Smooth muscle cell (in vitro differentiated cells): ENCODE results near the gene SPECC1L. TPM values are rescaled to one million over a fixed set of nuclear protein-coding genes. Genes with fewer than 3 reads are reported as not detected.

ENCODE experiments used
- DNase-seq: peaks from one replicate; lab custom pipeline; 2025; ENCODE audit not compliant: unreplicated experiment; lab: John Stamatoyannopoulos, UW
- H2AFZ ChIP-seq: fragments of 200-600 bp; sonication (generic); 2 replicates; pipeline ENCODE4 v1.6.0; 2016; ENCODE audit warnings: antibody characterized with exemption, low read depth, mild to moderate bottlenecking
- H3F3A ChIP-seq: fragments of 200-600 bp; sonication (generic); 2 replicates; pipeline ENCODE4 v1.6.0; 2017; ENCODE audit warnings: antibody characterized with exemption, low read depth
- H3K27ac ChIP-seq: fragments of 200-600 bp; sonication (generic); 2 replicates; pipeline ENCODE4 v1.5.1; 2016; ENCODE audit warnings: low read depth, mild to moderate bottlenecking
- H3K27me3 ChIP-seq: fragments of 200-600 bp; sonication (generic); 2 replicates; pipeline ENCODE4 v1.6.1; 2016; ENCODE audit warnings: low read depth, mild to moderate bottlenecking
- H3K36me3 ChIP-seq: fragments of 200-600 bp; sonication (generic); 2 replicates; pipeline ENCODE4 v1.5.1; 2016; ENCODE audit warnings: low read depth
- H3K4me1 ChIP-seq: fragments of 200-600 bp; sonication (generic); 2 replicates; pipeline ENCODE4 v1.5.1; 2016; ENCODE audit warnings: low read depth
- H3K4me2 ChIP-seq: fragments of 200-600 bp; sonication (generic); 2 replicates; pipeline ENCODE4 v1.6.0; 2016; ENCODE audit warnings: mild to moderate bottlenecking
- H3K4me3 ChIP-seq: fragments of 200-600 bp; sonication (generic); 2 replicates; pipeline ENCODE4 v1.5.1; 2016; ENCODE audit warnings: mild to moderate bottlenecking
- H3K79me2 ChIP-seq: fragments of 200-600 bp; sonication (generic); 2 replicates; pipeline ENCODE4 v1.6.0; 2016; ENCODE audit warnings: low read depth, mild to moderate bottlenecking
- H3K9ac ChIP-seq: fragments of 200-600 bp; sonication (generic); 2 replicates; pipeline ENCODE4 v1.6.0; 2016; ENCODE audit warnings: low read depth
- H3K9me3 ChIP-seq: fragments of 200-600 bp; sonication (generic); replicated peaks from 2 replicates; pipeline ENCODE4 v1.5.1; 2016; ENCODE audit warnings: low read depth
- H4K20me1 ChIP-seq: fragments of 200-600 bp; sonication (generic); 2 replicates; pipeline ENCODE4 v1.6.0; 2016; ENCODE audit warnings: low read depth
- CTCF ChIP-seq: fragments of 200-600 bp; sonication (generic); IDR thresholded peaks from 2 replicates; pipeline ENCODE4 v1.5.1; 2017; ENCODE audit warnings: borderline replicate concordance, mild to moderate bottlenecking, antibody characterized with exemption; ENCODE audit not compliant: insufficient read depth, poor library complexity, severe bottlenecking
- WGBS: methylation state at CpG from one replicate; pipeline ENCODE4 v1.1.7; 2016; ENCODE audit warnings: low lambda C conversion rate; 5-methylcytosine and 5-hydroxymethylcytosine counted together
- polyA plus RNA-seq: library from polyadenylated mRNA; unstranded; fragments of >200 nt; fragmentation: Nextera tagmentation; extraction: Ambion mirVana; gene quantifications from 2 replicates; pipeline ENCODE4 v1.2.1, GENCODE V29; 2016
- total RNA-seq: library from RNA; depleted of rRNA; stranded (reverse); fragments of >200 nt; gene quantifications from 2 replicates; pipeline ENCODE4 v1.2.3, GENCODE V29; 2014

Gene SPECC1L
- total and polyA plus RNA-seq, 2 experiments from 2014 or later = 10.0 to 19.1 TPM

- Histone ChIP-seq H3K27me3 (no peaks in the 10 kb centered on the region), H3K9me3 (no peaks in the 10 kb centered on the region), H4K20me1 (peaks cover 28% of the 10 kb centered on the region), H2AFZ (no peak overlapping the region), H3K79me2 (peaks cover 4% of the 10 kb centered on the region), H3K9ac (no peak overlapping the region), H3K4me3 (no peak overlapping the region), H3K4me2 (no peak overlapping the region), H3F3A (no peaks in the 10 kb centered on the region), H3K36me3 (peaks cover 17% of the 10 kb centered on the region), H3K27ac (peak overlapping the region; percentile 11), H3K4me1 (no peaks in the 10 kb centered on the region)
- DNase-seq = no peak
- TF ChIP-seq CTCF = no peak
Observed at GRCh38 chr22:24357547-24357946, 86.9 kb downstream of the SPECC1L start.

GRCh38 chr22:24358105-24358836 is 87.6 kb downstream of the SPECC1L start:
- WGBS = 90% methylated on average over 8 of the region's 8 CpGs

GRCh38 chr22:24359452-24360120 is 89.0 kb downstream of the SPECC1L start:
- no peaks in the 10 kb centered on the region for H3K4me1 ChIP-seq
- no peaks in the 10 kb centered on the region for H3K79me2 ChIP-seq
- H3K36me3 ChIP-seq = peaks cover 2% of the 10 kb centered on the region
- TF ChIP-seq CTCF = no peak
- no peaks in the 10 kb centered on the region for H3K9me3 ChIP-seq
- no peak overlapping the region for H2AFZ ChIP-seq
- H3F3A ChIP-seq = no peaks in the 10 kb centered on the region
- 97% methylated on average over 5 of the region's 5 CpGs for WGBS
- H3K4me3 ChIP-seq = no peak overlapping the region
- no peak overlapping the region for H3K9ac ChIP-seq
- H3K27me3 ChIP-seq = no peaks in the 10 kb centered on the region
- H3K27ac ChIP-seq = no peak overlapping the region
- no peak for DNase-seq
- H4K20me1 ChIP-seq = peaks cover 28% of the 10 kb centered on the region
- H3K4me2 ChIP-seq = no peak overlapping the region

More at GRCh38 chr22:24358105-24358836, 87.6 kb downstream of the SPECC1L start:
- H3K79me2 ChIP-seq = no peaks in the 10 kb centered on the region
- no peak overlapping the region for H3K27ac ChIP-seq
- no peak overlapping the region for H3K4me2 ChIP-seq
- H3K36me3 ChIP-seq = peaks cover 10% of the 10 kb centered on the region
- no peak for DNase-seq
- no peaks in the 10 kb centered on the region for H3K9me3 ChIP-seq
- no peak for TF ChIP-seq CTCF
- H3K9ac ChIP-seq = no peak overlapping the region
- no peak overlapping the region for H2AFZ ChIP-seq
- no peaks in the 10 kb centered on the region for H3K27me3 ChIP-seq
- H3K4me3 ChIP-seq = no peak overlapping the region
- H3F3A ChIP-seq = no peaks in the 10 kb centered on the region
- peaks cover 28% of the 10 kb centered on the region for H4K20me1 ChIP-seq
- H3K4me1 ChIP-seq = no peaks in the 10 kb centered on the region
